Dermis lymphatic vessel endothelial cell (primary cell): ENCODE measurements around the gene COPB2. TPM values are rescaled to one million over a fixed set of nuclear protein-coding genes. Genes with fewer than 3 reads are reported as not detected.

ENCODE experiments used
- total RNA-seq: library from RNA; depleted of rRNA; stranded (reverse); fragments of >200 nt; gene quantifications from 2 replicates; pipeline ENCODE4 v1.2.1, GENCODE V29; 2014

The COPB2 gene
- 185 and 191 TPM in 2 replicates for total RNA-seq

DNA sequence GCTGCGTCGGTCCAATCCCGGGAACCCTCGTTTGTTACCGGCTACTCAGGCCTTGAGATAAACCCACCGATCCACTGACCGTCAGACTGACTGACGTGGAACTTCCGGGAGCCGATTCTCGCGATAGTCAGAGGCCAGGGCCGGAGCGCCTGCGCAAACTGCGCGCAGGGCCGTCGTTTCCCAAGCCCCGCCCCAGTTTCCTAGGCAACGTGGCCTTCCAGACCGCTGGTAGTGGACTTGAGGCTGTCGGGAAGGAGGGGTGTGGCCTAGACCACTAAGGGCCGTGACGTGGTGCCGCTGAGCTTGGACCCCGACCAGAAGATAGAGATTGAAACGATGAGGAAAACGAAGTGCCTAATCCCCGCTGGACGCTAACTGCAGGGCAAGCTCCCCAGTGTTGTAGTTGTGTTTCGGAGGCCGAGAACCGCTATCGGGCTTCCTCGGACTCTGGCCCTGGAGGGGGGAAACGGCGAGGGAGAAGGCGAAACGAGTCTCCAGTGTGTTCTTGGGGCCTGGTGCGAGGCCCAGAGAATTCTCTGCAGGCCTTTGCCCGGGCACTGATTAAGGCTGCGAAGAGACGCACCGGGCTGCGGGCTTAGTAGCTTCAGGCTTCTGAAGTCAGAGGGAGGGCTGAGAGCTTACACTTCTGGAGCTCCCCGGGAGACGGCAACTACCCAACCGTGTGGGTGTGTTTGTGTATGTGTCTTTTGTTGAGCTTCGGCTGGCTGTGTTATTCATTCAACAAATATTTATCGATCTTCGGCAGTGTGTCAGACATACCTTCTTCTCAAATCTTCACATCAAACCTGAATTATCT, at the start of gene COPB2:
TSS of gene COPB2 (minus strand) at position 96 of the 817 bp plus-strand sequence. CDS start 97 bp downstream, outside the sequence.

DNA sequence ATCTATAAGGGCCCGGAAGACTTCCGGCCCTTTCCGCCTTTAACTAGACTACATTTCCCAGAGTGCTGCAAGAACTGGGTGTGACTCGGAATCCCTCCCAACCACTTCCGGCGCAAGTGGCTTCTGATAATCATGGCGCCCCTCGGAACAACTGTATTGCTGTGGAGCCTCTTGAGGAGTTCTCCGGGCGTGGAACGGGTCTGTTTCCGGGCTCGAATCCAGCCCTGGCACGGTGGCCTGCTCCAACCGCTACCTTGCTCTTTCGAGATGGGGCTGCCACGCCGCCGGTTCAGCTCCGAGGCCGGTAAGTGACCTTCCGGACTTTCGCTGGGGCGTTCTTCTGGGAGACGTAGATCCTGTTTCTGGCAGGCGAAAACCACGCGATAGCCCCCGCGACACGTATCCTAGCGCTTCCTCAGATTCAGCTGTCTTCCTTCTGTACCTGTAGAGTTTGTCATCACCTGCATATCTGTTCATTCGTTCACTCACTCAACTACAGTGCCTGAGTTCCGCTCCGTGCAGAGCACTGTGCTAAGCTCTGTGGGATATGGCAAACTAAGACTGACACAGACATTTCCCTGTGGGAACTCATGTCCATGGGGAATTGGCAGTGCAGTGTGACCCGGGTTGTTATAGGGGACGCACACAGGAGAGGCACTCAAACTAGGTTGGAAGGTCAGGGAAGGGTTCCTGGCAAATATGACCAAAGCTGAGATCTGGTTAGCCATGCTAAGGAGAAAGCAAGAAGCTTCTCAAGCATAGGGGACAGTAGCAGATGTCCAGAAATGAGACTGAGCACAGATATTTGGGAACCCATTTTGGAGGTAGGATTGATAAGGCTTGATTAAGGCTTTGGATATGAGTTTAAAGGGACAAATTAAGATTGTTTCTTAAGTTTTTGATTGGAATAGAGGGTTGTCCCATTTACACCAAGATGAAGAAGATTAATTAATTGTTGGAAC, 45.3 kb downstream of the COPB2 start, which contains the start of gene MRPS22:
TSS of gene MRPS22 (plus strand) at position 126 of the 962 bp plus-strand sequence. CDS start at position 133, 7 bp downstream.

Other genes with a start within 250 kb of the COPB2 start
- 52.3 and 77.1 TPM in 2 replicates for gene MRPS22, start 45.6 kb downstream of the COPB2 start, total RNA-seq
- gene RBP2, start 86.9 kb upstream of the COPB2 start, total RNA-seq = not detected in 2 replicates
- gene RBP1, start 150.1 kb upstream of the COPB2 start, total RNA-seq = 103 and 308 TPM in 2 replicates